HEK293 (cell line): Measurements from ENCODE around the gene TAF15.

Experiments used
- BCL11B ChIP-seq: fragments of 450-650 bp; formaldehyde crosslinking; IDR thresholded peaks from 2 replicates; pipeline ENCODE4 v1.5.1; 2016; ENCODE audit warnings: low read depth, missing biosample characterization, missing genetic modification characterization
- EGR2 ChIP-seq: fragments of 450-650 bp; formaldehyde crosslinking; IDR thresholded peaks from 2 replicates; pipeline ENCODE4 v1.5.1; 2016; ENCODE audit warnings: low read depth, missing biosample characterization, missing genetic modification characterization
- GFI1B ChIP-seq: fragments of 450-650 bp; formaldehyde crosslinking; IDR thresholded peaks from 2 replicates; pipeline ENCODE4 v1.5.1; 2016; ENCODE audit warnings: missing biosample characterization, missing genetic modification characterization
- GLIS2 ChIP-seq: fragments of 450-650 bp; formaldehyde crosslinking; IDR thresholded peaks from 2 replicates; pipeline ENCODE4 v1.5.1; 2016; ENCODE audit warnings: missing biosample characterization, missing genetic modification characterization
- KLF7 ChIP-seq: fragments of 450-650 bp; formaldehyde crosslinking; IDR thresholded peaks from 2 replicates; pipeline ENCODE4 v1.5.1; 2016; ENCODE audit warnings: missing biosample characterization, missing genetic modification characterization, borderline replicate concordance
- MEIS1 ChIP-seq: sonication (generic); formaldehyde crosslinking; IDR thresholded peaks from 2 replicates; pipeline ENCODE4 v1.8.1; 2022; ENCODE audit warnings: missing genetic modification reagents, mild to moderate bottlenecking, borderline replicate concordance
- PBX3 ChIP-seq: sonication (generic); formaldehyde crosslinking; IDR thresholded peaks from 2 replicates; pipeline ENCODE4 v1.8.1; 2022; ENCODE audit warnings: mild to moderate bottlenecking, moderate library complexity, missing genetic modification reagents
- PRDM10 ChIP-seq: fragments of 450-650 bp; formaldehyde crosslinking; IDR thresholded peaks from 2 replicates; pipeline ENCODE4 v1.5.1; 2016; ENCODE audit warnings: missing biosample characterization, missing genetic modification characterization
- SCRT2 ChIP-seq: fragments of 450-650 bp; formaldehyde crosslinking; IDR thresholded peaks from 2 replicates; pipeline ENCODE4 v1.5.1; 2016; ENCODE audit warnings: missing biosample characterization, missing genetic modification characterization
- ZBTB1 ChIP-seq: fragments of 450-650 bp; formaldehyde crosslinking; IDR thresholded peaks from 2 replicates; pipeline ENCODE4 v1.5.1; 2016; ENCODE audit warnings: missing biosample characterization, missing genetic modification characterization
- ZBTB48 ChIP-seq: fragments of 450-650 bp; formaldehyde crosslinking; IDR thresholded peaks from 2 replicates; pipeline ENCODE4 v1.5.1; 2016; ENCODE audit warnings: missing biosample characterization, missing genetic modification characterization
- ZBTB7A ChIP-seq: fragments of 450-650 bp; formaldehyde crosslinking; IDR thresholded peaks from 2 replicates; pipeline ENCODE4 v1.5.1; 2016; ENCODE audit warnings: low read depth, missing biosample characterization, missing genetic modification characterization
- ZEB2 ChIP-seq: fragments of 450-650 bp; formaldehyde crosslinking; IDR thresholded peaks from 2 replicates; pipeline ENCODE4 v1.5.1; 2016; ENCODE audit warnings: missing biosample characterization, missing genetic modification characterization
- ZNF112 ChIP-seq: fragments of 450-650 bp; formaldehyde crosslinking; IDR thresholded peaks from 2 replicates; pipeline ENCODE4 v1.5.0; 2017; ENCODE audit warnings: missing biosample characterization, missing genetic modification characterization
- ZNF138 ChIP-seq: fragments of 450-650 bp; formaldehyde crosslinking; IDR thresholded peaks from 2 replicates; pipeline ENCODE4 v1.5.1; 2016; ENCODE audit warnings: missing biosample characterization, missing genetic modification characterization, borderline replicate concordance
- ZNF202 ChIP-seq: fragments of 450-650 bp; formaldehyde crosslinking; IDR thresholded peaks from 2 replicates; pipeline ENCODE4 v1.5.1; 2016; ENCODE audit warnings: missing biosample characterization, missing genetic modification characterization, borderline replicate concordance
- ZNF302 ChIP-seq: fragments of 450-650 bp; formaldehyde crosslinking; IDR thresholded peaks from 2 replicates; pipeline ENCODE4 v1.5.1; 2016; ENCODE audit warnings: missing biosample characterization, missing genetic modification characterization, low read depth
- ZNF311 ChIP-seq: fragments of 450-650 bp; formaldehyde crosslinking; IDR thresholded peaks from 2 replicates; pipeline ENCODE4 v1.5.1; 2017; ENCODE audit warnings: missing biosample characterization, missing genetic modification characterization, borderline replicate concordance
- ZNF350 ChIP-seq: fragments of 450-650 bp; formaldehyde crosslinking; IDR thresholded peaks from 2 replicates; pipeline ENCODE4 v1.5.0; 2017; ENCODE audit warnings: missing biosample characterization, mild to moderate bottlenecking, missing genetic modification characterization
- ZNF404 ChIP-seq: fragments of 450-650 bp; formaldehyde crosslinking; IDR thresholded peaks from 2 replicates; pipeline ENCODE4 v1.5.1; 2017; ENCODE audit warnings: missing biosample characterization, missing genetic modification characterization
- ZNF596 ChIP-seq: fragments of 450-650 bp; IDR thresholded peaks from 2 replicates; pipeline ENCODE4 v1.5.0; 2018; ENCODE audit warnings: missing biosample characterization, mild to moderate bottlenecking, missing genetic modification characterization, moderate library complexity
- ZNF600 ChIP-seq: fragments of 450-650 bp; formaldehyde crosslinking; IDR thresholded peaks from 2 replicates; pipeline ENCODE4 v1.5.1; 2016; ENCODE audit warnings: missing biosample characterization, missing genetic modification characterization
- ZNF610 ChIP-seq: fragments of 450-650 bp; formaldehyde crosslinking; IDR thresholded peaks from 2 replicates; pipeline ENCODE4 v1.5.1; 2016; ENCODE audit warnings: missing biosample characterization, missing genetic modification characterization, borderline replicate concordance
- ZNF623 ChIP-seq: fragments of 450-650 bp; formaldehyde crosslinking; IDR thresholded peaks from 2 replicates; pipeline ENCODE4 v1.5.1; 2016; ENCODE audit warnings: missing biosample characterization, missing genetic modification characterization
- ZNF658 ChIP-seq: fragments of 450-650 bp; formaldehyde crosslinking; IDR thresholded peaks from 2 replicates; pipeline ENCODE4; 2016; ENCODE audit warnings: missing biosample characterization, missing genetic modification characterization
- ZNF660 ChIP-seq: fragments of 450-650 bp; IDR thresholded peaks from 2 replicates; pipeline ENCODE4 v1.5.1; 2018; ENCODE audit warnings: missing biosample characterization, mild to moderate bottlenecking, missing genetic modification characterization
- ZNF664 ChIP-seq: fragments of 450-650 bp; formaldehyde crosslinking; IDR thresholded peaks from 2 replicates; pipeline ENCODE4 v1.5.1; 2016; ENCODE audit warnings: missing biosample characterization, missing genetic modification characterization
- ZNF791 ChIP-seq: fragments of 450-650 bp; formaldehyde crosslinking; IDR thresholded peaks from 2 replicates; pipeline ENCODE4 v1.5.1; 2016; ENCODE audit warnings: missing biosample characterization, missing genetic modification characterization
- ZSCAN23 ChIP-seq: fragments of 450-650 bp; formaldehyde crosslinking; IDR thresholded peaks from 2 replicates; pipeline ENCODE4 v1.5.1; 2016; ENCODE audit warnings: missing biosample characterization, missing genetic modification characterization
- TF ChIP-seq, protein P1 (sequence below): fragments of 450-650 bp; formaldehyde crosslinking; IDR thresholded peaks from 2 replicates; pipeline ENCODE4 v1.5.1; 2016; ENCODE audit warnings: missing biosample characterization, missing genetic modification characterization
- TF ChIP-seq, protein P2 (sequence below): fragments of 450-650 bp; formaldehyde crosslinking; IDR thresholded peaks from 2 replicates; pipeline ENCODE4 v1.5.1; 2017; ENCODE audit warnings: missing biosample characterization, missing genetic modification characterization
- TF ChIP-seq, protein P3 (sequence below): fragments of 450-650 bp; formaldehyde crosslinking; optimal IDR thresholded peaks from 2 replicates; pipeline ENCODE3; 2016; ENCODE audit warnings: missing biosample characterization, mild to moderate bottlenecking, missing genetic modification characterization

The TAF15 gene

GRCh38 chr17:35795007-35795870, 14.0 kb upstream of the TAF15 start, which contains the start of gene MMP28 (continued):
- TF ChIP-seq ZBTB48 (peak; percentile 83), ZNF596 (tag by site-specific recombination) (no peak), ZBTB7A (no peak), ZNF600 (tag by site-specific recombination) (peak; percentile 63; the same call in 1 of the 2 replicates), MEIS1 (CRISPR knock-in tag) (no peak), ZEB2 (tag by site-specific recombination) (0 out of 2 replicates have a peak, but pooled peaks have one; percentile 38), ZNF138 (tag by site-specific recombination) (no peak), ZNF623 (tag by site-specific recombination) (no peak), ZNF202 (no peak), ZNF664 (tag by site-specific recombination) (no peak), ZNF311 (tag by site-specific recombination) (no peak), PBX3 (CRISPR knock-in tag) (no peak), EGR2 (tag by site-specific recombination) (0 out of 2 replicates have a peak, but pooled peaks have one; percentile 18), KLF7 (no peak), ZNF610 (tag by site-specific recombination) (no peak), ZNF350 (no peak), BCL11B (no peak), PRDM10 (tag by site-specific recombination) (peak; percentile 49), ZNF302 (tag by site-specific recombination) (no peak), ZNF660 (tag by site-specific recombination) (no peak), ZNF658 (tag by site-specific recombination) (no peak), ZNF404 (tag by site-specific recombination) (no peak), GFI1B (no peak), ZNF791 (tag by site-specific recombination) (no peak), ZBTB1 (tag by site-specific recombination) (no peak), SCRT2 (tag by site-specific recombination) (no peak), GLIS2 (peak; percentile 79), ZNF112 (tag by site-specific recombination) (no peak), ZSCAN23 (no peak)
- TF ChIP-seq, protein P1, sequence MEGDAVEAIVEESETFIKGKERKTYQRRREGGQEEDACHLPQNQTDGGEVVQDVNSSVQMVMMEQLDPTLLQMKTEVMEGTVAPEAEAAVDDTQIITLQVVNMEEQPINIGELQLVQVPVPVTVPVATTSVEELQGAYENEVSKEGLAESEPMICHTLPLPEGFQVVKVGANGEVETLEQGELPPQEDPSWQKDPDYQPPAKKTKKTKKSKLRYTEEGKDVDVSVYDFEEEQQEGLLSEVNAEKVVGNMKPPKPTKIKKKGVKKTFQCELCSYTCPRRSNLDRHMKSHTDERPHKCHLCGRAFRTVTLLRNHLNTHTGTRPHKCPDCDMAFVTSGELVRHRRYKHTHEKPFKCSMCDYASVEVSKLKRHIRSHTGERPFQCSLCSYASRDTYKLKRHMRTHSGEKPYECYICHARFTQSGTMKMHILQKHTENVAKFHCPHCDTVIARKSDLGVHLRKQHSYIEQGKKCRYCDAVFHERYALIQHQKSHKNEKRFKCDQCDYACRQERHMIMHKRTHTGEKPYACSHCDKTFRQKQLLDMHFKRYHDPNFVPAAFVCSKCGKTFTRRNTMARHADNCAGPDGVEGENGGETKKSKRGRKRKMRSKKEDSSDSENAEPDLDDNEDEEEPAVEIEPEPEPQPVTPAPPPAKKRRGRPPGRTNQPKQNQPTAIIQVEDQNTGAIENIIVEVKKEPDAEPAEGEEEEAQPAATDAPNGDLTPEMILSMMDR (tag by site-specific recombination) = no peak
- TF ChIP-seq, protein P2, sequence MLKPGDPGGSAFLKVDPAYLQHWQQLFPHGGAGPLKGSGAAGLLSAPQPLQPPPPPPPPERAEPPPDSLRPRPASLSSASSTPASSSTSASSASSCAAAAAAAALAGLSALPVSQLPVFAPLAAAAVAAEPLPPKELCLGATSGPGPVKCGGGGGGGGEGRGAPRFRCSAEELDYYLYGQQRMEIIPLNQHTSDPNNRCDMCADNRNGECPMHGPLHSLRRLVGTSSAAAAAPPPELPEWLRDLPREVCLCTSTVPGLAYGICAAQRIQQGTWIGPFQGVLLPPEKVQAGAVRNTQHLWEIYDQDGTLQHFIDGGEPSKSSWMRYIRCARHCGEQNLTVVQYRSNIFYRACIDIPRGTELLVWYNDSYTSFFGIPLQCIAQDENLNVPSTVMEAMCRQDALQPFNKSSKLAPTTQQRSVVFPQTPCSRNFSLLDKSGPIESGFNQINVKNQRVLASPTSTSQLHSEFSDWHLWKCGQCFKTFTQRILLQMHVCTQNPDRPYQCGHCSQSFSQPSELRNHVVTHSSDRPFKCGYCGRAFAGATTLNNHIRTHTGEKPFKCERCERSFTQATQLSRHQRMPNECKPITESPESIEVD = no peak
- TF ChIP-seq, protein P3, sequence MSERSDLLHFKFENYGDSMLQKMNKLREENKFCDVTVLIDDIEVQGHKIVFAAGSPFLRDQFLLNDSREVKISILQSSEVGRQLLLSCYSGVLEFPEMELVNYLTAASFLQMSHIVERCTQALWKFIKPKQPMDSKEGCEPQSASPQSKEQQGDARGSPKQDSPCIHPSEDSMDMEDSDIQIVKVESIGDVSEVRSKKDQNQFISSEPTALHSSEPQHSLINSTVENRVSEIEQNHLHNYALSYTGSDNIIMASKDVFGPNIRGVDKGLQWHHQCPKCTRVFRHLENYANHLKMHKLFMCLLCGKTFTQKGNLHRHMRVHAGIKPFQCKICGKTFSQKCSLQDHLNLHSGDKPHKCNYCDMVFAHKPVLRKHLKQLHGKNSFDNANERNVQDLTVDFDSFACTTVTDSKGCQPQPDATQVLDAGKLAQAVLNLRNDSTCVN = peak; percentile 93
